GM12878 (cell line): ENCODE measurements around the gene ICE2. TPM values are rescaled to one million over a fixed set of nuclear protein-coding genes. Genes with fewer than 3 reads are reported as not detected.

Experiments
- ATAC-seq: fragments of 200-7000 bp; cut with Tn5 transposase; 3 replicates; pipeline ENCODE4 v1.9.1; 2020; ENCODE audit warnings: mild to moderate bottlenecking, moderate library complexity
- BruUV-seq: library from RNA; stranded (reverse); fragments of 400-500 nt; replicated peaks from 2 replicates; lab custom pipeline; 2021; lab: Mats Ljungman, UMichigan
- CTCF ChIA-PET: fragments of 300-600 bp; sonication (Branson Sonifier 250); formaldehyde crosslinking; extraction: SDS; loops from one replicate; lab custom pipeline; 2021; ENCODE audit warnings: inconsistent platforms; lab: Yijun Ruan, JAX
- POLR2A ChIA-PET: fragments of 350-600 bp; formaldehyde crosslinking; extraction: SDS; loops from one replicate; lab custom pipeline; 2021; ENCODE audit warnings: inconsistent platforms; lab: Charles Lee
- RAD21 ChIA-PET: fragments of 300-600 bp; sonication (Branson Sonifier 250); formaldehyde crosslinking; loops from one replicate; lab custom pipeline; 2023; ENCODE audit warnings: antibody characterized with exemption; ENCODE audit not compliant: unreplicated experiment; lab: Charles Lee
- SMC1A ChIA-PET: fragments of 300-600 bp; sonication (Branson Sonifier 250); formaldehyde crosslinking; loops from one replicate; lab custom pipeline; 2023; ENCODE audit not compliant: unreplicated experiment, uncharacterized antibody; lab: Charles Lee
- DNase-seq: peaks from one replicate; pipeline ENCODE4 v3.0.0-alpha.2; 2011; ENCODE audit warnings: low read depth, low spot score
- FAIRE-seq: peaks from 3 replicates; lab custom pipeline; 2011; peaks lifted over from hg19 to GRCh38; lab: Jason Lieb, UNC
- H2AFZ ChIP-seq: 2 replicates; pipeline ENCODE4 v1.6.0; 2011; ENCODE audit warnings: low read depth, low read length, control low read depth; ENCODE audit not compliant: control insufficient read depth
- H3K27ac ChIP-seq: 2 replicates; pipeline ENCODE4 v1.5.1; 2011; ENCODE audit warnings: control low read depth; ENCODE audit not compliant: control insufficient read depth, insufficient read depth
- H3K27me3 ChIP-seq, 2 experiments: replicated peaks in 1 of 2; 2 replicates each; pipeline versions ENCODE4 v1.6.0 to v1.6.1; 2011; ENCODE audit warnings: low read length in 1 of 2; ENCODE audit not compliant: control insufficient read depth in 2 of 2, insufficient read depth in 2 of 2
- H3K36me3 ChIP-seq, 2 experiments: 2 replicates each; pipeline ENCODE4 v1.5.1; 2011; ENCODE audit warnings: low read length in 1 of 2; ENCODE audit not compliant: control insufficient read depth in 2 of 2, insufficient read depth in 2 of 2
- H3K4me1 ChIP-seq: 2 replicates; pipeline ENCODE4 v1.6.1; 2011; ENCODE audit warnings: mild to moderate bottlenecking, low read length, moderate library complexity, mixed read lengths; ENCODE audit not compliant: control insufficient read depth, insufficient read depth
- H3K4me2 ChIP-seq: 2 replicates; pipeline ENCODE4 v1.6.0; 2011; ENCODE audit warnings: control low read depth; ENCODE audit not compliant: control insufficient read depth, insufficient read depth
- H3K4me3 ChIP-seq: fragments of 200-600 bp; sonication (generic); 2 replicates; pipeline ENCODE4 v1.5.1; 2016
- H3K79me2 ChIP-seq: 2 replicates; pipeline ENCODE4 v1.6.0; 2011; ENCODE audit warnings: low read length; ENCODE audit not compliant: control insufficient read depth, insufficient read depth
- H3K9ac ChIP-seq: 2 replicates; pipeline ENCODE4 v1.8.0; 2011; ENCODE audit warnings: low read length, control low read depth, mixed read lengths; ENCODE audit not compliant: control insufficient read depth, insufficient read depth
- H3K9me3 ChIP-seq: replicated peaks from 3 replicates; pipeline ENCODE4 v1.5.1; 2011; ENCODE audit warnings: mild to moderate bottlenecking, low read length; ENCODE audit not compliant: control insufficient read depth, insufficient read depth
- H4K20me1 ChIP-seq: 2 replicates; pipeline ENCODE4 v1.6.0; 2011; ENCODE audit not compliant: control insufficient read depth, insufficient read depth
- HCFC1 ChIP-seq: fragments of 150-350 bp; IDR thresholded peaks from 2 replicates; pipeline ENCODE4 v1.6.1; 2014; ENCODE audit warnings: low read length
- KAT2A ChIP-seq: conservative IDR thresholded peaks from 2 replicates; pipeline ENCODE4 v1.6.1; 2011; ENCODE audit warnings: low read depth, low read length; ENCODE audit not compliant: control insufficient read depth
- KDM1A ChIP-seq: fragments of 200-600 bp; sonication (generic); IDR thresholded peaks from 2 replicates; pipeline ENCODE4 v1.6.1; 2016; ENCODE audit warnings: borderline replicate concordance
- WGBS: methylation state at CpG from one replicate; pipeline ENCODE4 v1.1.6; 2016; ENCODE audit warnings: low lambda C conversion rate; ENCODE audit not compliant: insufficient replicate concordance, insufficient coverage; ENCODE audit errors: missing lambda C conversion rate; 5-methylcytosine and 5-hydroxymethylcytosine counted together
- in situ Hi-C: fragments of 300-500 bp; cut with MboI; formaldehyde crosslinking; loops from 9 replicates; pipeline ENCODE4 v1.14.3; 2018; ENCODE audit warnings: mixed read lengths
- intact Hi-C: fragments of 100-400 bp; cut with micrococcal nuclease; formaldehyde crosslinking; loops from one replicate; pipeline ENCODE4 v1.14.2; 2022; ENCODE audit not compliant: unreplicated experiment
- polyA plus RNA-seq, 11 experiments: library from polyadenylated mRNA; depleted of rRNA in 4 of 11; unstranded in 6 of 11; stranded (reverse) in 5 of 11; fragments of >200 nt; fragmentation: Nextera tagmentation in 4 of 11; fragmentation: Illumina TruSeq in 1 of 11; extraction: Ambion mirVana in 4 of 11; extraction: Trizol in 1 of 11; gene quantifications; 1 replicate in 1 of 11; 2 replicates in 10 of 11; pipeline versions ENCODE4 v1.2.1 to v1.2.3, GENCODE V29; 2011 to 2016; ENCODE audit warnings: inconsistent platforms in 2 of 11, missing spikeins in 2 of 11, low read depth in 1 of 11
- total RNA-seq, 4 experiments: library from RNA; depleted of rRNA in 3 of 4; stranded (reverse); fragments of >200 nt in 3 of 4; fragmentation: Illumina TruSeq in 1 of 4; extraction: Trizol in 1 of 4; gene quantifications; 2 replicates each; pipeline versions ENCODE4 v1.2.1 to v1.2.3, GENCODE V29; 2013 to 2021

The ICE2 gene
- total and polyA plus RNA-seq, 10 of the 15 experiments (the other 5 are each of a cell fraction or from before 2014, with no cell fraction given), result 14.2 to 62.0 (median 44.9) TPM

GRCh38 chr15:60390871-60391501 is 88.0 kb downstream of the ICE2 start (continued):
- TF ChIP-seq KAT2A, result no peak

GRCh38 chr15:60390231-60390630 is 88.7 kb downstream of the ICE2 start:
- Histone ChIP-seq H3K4me3 (no peak overlapping the region), H3K9ac (no peak overlapping the region), H3K4me2 (no peak overlapping the region), H4K20me1 (no peaks in the 10 kb centered on the region), H3K27ac (no peak overlapping the region), H3K9me3 (no peaks in the 10 kb centered on the region), H3K27me3 (no peaks in the 10 kb centered on the region), H3K79me2 (peaks cover 35% of the 10 kb centered on the region), H3K36me3 (0 out of 4 replicates have a peak, but pooled peaks cover 0 to 4% of the 10 kb centered on the region in 2 experiments), H2AFZ (no peak overlapping the region), H3K4me1 (peaks cover 6% of the 10 kb centered on the region)
- ChIA-PET CTCF (no interaction called here), RAD21 (no interaction called here), POLR2A (no interaction called here), SMC1A (no interaction called here)
- DNase-seq (no peak), ATAC-seq (no peak), FAIRE-seq (no peak)
- WGBS, result 90% methylated on average over 6 of the region's 6 CpGs
- TF ChIP-seq KDM1A (no peak), HCFC1 (no peak)
- no TSS peak for BruUV-seq
- intact Hi-C loops, result loop anchor here (10.0 kb wide), 1 partner anchor 195 kb away; no protein-coding TSS in a partner anchor
- in situ Hi-C loops, result no loop called here
